HG02610 (cell line): ENCODE results near the gene C19orf47.
"Not testable (repeated sequence)": the region's sequence is repeated elsewhere in the genome, so short reads cannot be mapped to it uniquely, and the experiment has no call there.

Source experiments
- ATAC-seq: cut with Tn5 transposase; IDR thresholded peaks from one replicate; pipeline ENCODE4 v1.9.1; 2021; ENCODE audit warnings: mild to moderate bottlenecking, moderate library complexity; ENCODE audit not compliant: unreplicated experiment

Gene C19orf47

GRCh38 chr19:40355975-40356680 is 7.9 kb upstream of the C19orf47 start:
- ATAC-seq, result no peak

GRCh38 chr19:40348961-40349507 is 837 bp upstream of the C19orf47 start:
- ATAC-seq, result no peak

GRCh38 chr19:40344422-40344821 is 3.8 kb downstream of the C19orf47 start:
- ATAC-seq, result no peak

GRCh38 chr19:40342644-40343311 is 5.4 kb downstream of the C19orf47 start:
- ATAC-seq, result no peak

GRCh38 chr19:40341601-40342482 is 6.4 kb downstream of the C19orf47 start:
- no peak for ATAC-seq

GRCh38 chr19:40339018-40339728 is 9.0 kb downstream of the C19orf47 start:
- ATAC-seq, result no peak

- ATAC-seq, result no peak
Observed at GRCh38 chr19:40337594-40337993, 10.6 kb downstream of the C19orf47 start.

- no peak for ATAC-seq
Observed at GRCh38 chr19:40337107-40337506, 11.1 kb downstream of the C19orf47 start.

- no peak for ATAC-seq
Observed at GRCh38 chr19:40336601-40336900, 11.6 kb downstream of the C19orf47 start.

- ATAC-seq, result no peak
Observed at GRCh38 chr19:40335855-40336600, 12.2 kb downstream of the C19orf47 start.

GRCh38 chr19:40335101-40335500 is 13.1 kb downstream of the C19orf47 start:
- no peak for ATAC-seq

GRCh38 chr19:40333083-40333482 is 15.1 kb downstream of the C19orf47 start:
- not testable (repeated sequence) for ATAC-seq

GRCh38 chr19:40332669-40333068 is 15.5 kb downstream of the C19orf47 start:
- no peak for ATAC-seq

GRCh38 chr19:40331052-40331451 is 17.1 kb downstream of the C19orf47 start:
- no peak for ATAC-seq

- ATAC-seq, result no peak
Observed at GRCh38 chr19:40326201-40326600, 22.0 kb downstream of the C19orf47 start.

GRCh38 chr19:40323705-40324104 is 24.5 kb downstream of the C19orf47 start:
- no peak for ATAC-seq

GRCh38 chr19:40322951-40323615 is 25.1 kb downstream of the C19orf47 start:
- no peak for ATAC-seq

- no peak for ATAC-seq
Observed at GRCh38 chr19:40322271-40322610, 26.0 kb downstream of the C19orf47 start.

- no peak for ATAC-seq
Observed at GRCh38 chr19:40321566-40322270, 26.5 kb downstream of the C19orf47 start.
